ENCODE data around the gene DCUN1D4.

The DCUN1D4 gene

GRCh38 chr4:51833236-51833635, 9.7 kb upstream of the DCUN1D4 start:
- Histone ChIP-seq H3K27ac (no peak overlapping the region), H3K36me3 (no peaks in the 10 kb centered on the region), H3K4me3 (ENCODE audit: low read depth, low read length) (no peak overlapping the region), H3K9me3 (ENCODE audit: severe bottlenecking) (no peaks in the 10 kb centered on the region), H3K27me3 (ENCODE audit: insufficient read depth, low read depth, severe bottlenecking) (peaks cover 26% of the 10 kb centered on the region)
- no peak for TF ChIP-seq CTCF (IDR thresholded peaks at IDR 0.05; ENCODE audit: low read depth, low read length)
- no peak for DNase-seq

DNA sequence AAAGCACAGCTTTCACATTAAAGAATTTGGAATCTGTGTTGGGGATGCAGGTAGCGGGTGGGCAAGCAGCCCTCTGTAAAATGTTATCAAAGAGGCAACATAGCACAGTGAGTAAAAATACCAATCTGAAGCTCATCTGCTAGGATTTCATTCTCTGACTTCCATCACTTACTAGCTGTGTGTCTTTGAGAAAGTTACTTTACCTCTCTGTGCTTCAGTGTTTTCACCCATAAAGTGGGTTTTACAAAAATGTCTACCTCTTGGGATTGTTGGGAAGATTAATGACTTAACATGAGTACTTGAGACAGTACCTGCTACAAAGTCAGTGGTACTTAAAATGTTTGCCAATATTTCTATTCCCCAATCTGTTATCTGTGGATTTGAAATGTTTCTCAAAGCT, 7.9 kb upstream of the DCUN1D4 start:
- Histone ChIP-seq H3K4me3 (ENCODE audit: low read depth, low read length) (no peak overlapping the region), H3K27me3 (ENCODE audit: insufficient read depth, low read depth, severe bottlenecking) (peaks cover 7% of the 10 kb centered on the region), H3K27ac (no peak overlapping the region), H3K9me3 (ENCODE audit: severe bottlenecking) (no peaks in the 10 kb centered on the region), H3K36me3 (no peaks in the 10 kb centered on the region)
- no peak for TF ChIP-seq CTCF (IDR thresholded peaks at IDR 0.05; ENCODE audit: low read depth, low read length)
- no peak for DNase-seq

- no peaks in the 10 kb centered on the region for H3K36me3 ChIP-seq
- H3K27ac ChIP-seq: no peak overlapping the region
- H3K27me3 ChIP-seq (ENCODE audit: insufficient read depth, low read depth, severe bottlenecking): peaks cover 3% of the 10 kb centered on the region
- no peaks in the 10 kb centered on the region for H3K9me3 ChIP-seq (ENCODE audit: severe bottlenecking)
- H3K4me3 ChIP-seq (ENCODE audit: low read depth, low read length): no peak overlapping the region
- no peak for TF ChIP-seq CTCF (IDR thresholded peaks at IDR 0.05; ENCODE audit: low read depth, low read length)
- DNase-seq: peak; percentile 35
Observed at GRCh38 chr4:51835855-51836254, 7.1 kb upstream of the DCUN1D4 start.

GRCh38 chr4:51836549-51836948, 6.4 kb upstream of the DCUN1D4 start:
- Histone ChIP-seq H3K27ac (no peak overlapping the region), H3K27me3 (ENCODE audit: insufficient read depth, low read depth, severe bottlenecking) (no peaks in the 10 kb centered on the region), H3K36me3 (no peaks in the 10 kb centered on the region), H3K9me3 (ENCODE audit: severe bottlenecking) (no peaks in the 10 kb centered on the region), H3K4me3 (ENCODE audit: low read depth, low read length) (no peak overlapping the region)
- no peak for TF ChIP-seq CTCF (IDR thresholded peaks at IDR 0.05; ENCODE audit: low read depth, low read length)
- no peak for DNase-seq

- no peak for TF ChIP-seq CTCF (IDR thresholded peaks at IDR 0.05; ENCODE audit: low read depth, low read length)
- no peaks in the 10 kb centered on the region for H3K36me3 ChIP-seq
- DNase-seq: no peak
- no peak overlapping the region for H3K4me3 ChIP-seq (ENCODE audit: low read depth, low read length)
- H3K9me3 ChIP-seq (ENCODE audit: severe bottlenecking): no peaks in the 10 kb centered on the region
- no peaks in the 10 kb centered on the region for H3K27me3 ChIP-seq (ENCODE audit: insufficient read depth, low read depth, severe bottlenecking)
- no peak overlapping the region for H3K27ac ChIP-seq
Observed at GRCh38 chr4:51840781-51841180, 2.2 kb upstream of the DCUN1D4 start.

DNA sequence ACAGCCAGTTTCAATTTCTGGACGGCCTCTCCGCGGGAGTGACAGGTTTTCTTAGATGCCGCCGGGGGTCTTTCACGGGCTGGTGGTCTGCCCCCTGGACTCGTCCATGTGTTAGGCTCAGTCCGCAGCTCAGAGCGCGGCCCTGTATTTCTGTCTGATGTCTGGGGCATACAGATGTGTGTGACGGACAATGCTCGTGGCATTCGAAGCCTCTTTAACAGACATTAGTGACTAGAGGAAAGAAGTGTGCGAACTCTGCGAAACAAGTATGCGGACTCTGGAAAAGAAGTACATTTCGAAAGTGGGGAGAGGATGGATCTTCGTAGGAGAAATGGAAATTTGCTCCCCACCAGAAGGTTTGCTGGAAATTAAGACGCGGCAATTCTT, 793 bp upstream of the DCUN1D4 start:
- Histone ChIP-seq H3K27ac (peak overlapping the region; percentile 71), H3K9me3 (ENCODE audit: severe bottlenecking) (no peaks in the 10 kb centered on the region), H3K36me3 (no peaks in the 10 kb centered on the region), H3K27me3 (ENCODE audit: insufficient read depth, low read depth, severe bottlenecking) (no peaks in the 10 kb centered on the region), H3K4me3 (ENCODE audit: low read depth, low read length) (peak overlapping the region; percentile 93)
- no peak for TF ChIP-seq CTCF (IDR thresholded peaks at IDR 0.05; ENCODE audit: low read depth, low read length)
- peak; percentile 18 for DNase-seq

All from WERI-Rb-1 (cell line).